Measurements from ENCODE around the gene RNF7.

GRCh38 chr3:141709126-141709770, 28.9 kb upstream of the RNF7 start:
- TF ChIP-seq CTCF (IDR thresholded peaks at IDR 0.05; ENCODE audit: low read depth, low read length) (no peak), EZH2phosphoT487 (IDR thresholded peaks at IDR 0.05; ENCODE audit: low read depth) (no peak)

All from OCI-LY3 (cell line).